HG03469 (cell line): ENCODE results near the gene S100A4.
"Not testable (repeated sequence)": the region's sequence is repeated elsewhere in the genome, so short reads cannot be mapped to it uniquely, and the experiment has no call there.

Experiments
- ATAC-seq: cut with Tn5 transposase; IDR thresholded peaks from one replicate; pipeline ENCODE4 v1.9.1; 2021; ENCODE audit warnings: mild to moderate bottlenecking, moderate library complexity, moderate number of reproducible peaks; ENCODE audit not compliant: unreplicated experiment

The S100A4 gene

DNA sequence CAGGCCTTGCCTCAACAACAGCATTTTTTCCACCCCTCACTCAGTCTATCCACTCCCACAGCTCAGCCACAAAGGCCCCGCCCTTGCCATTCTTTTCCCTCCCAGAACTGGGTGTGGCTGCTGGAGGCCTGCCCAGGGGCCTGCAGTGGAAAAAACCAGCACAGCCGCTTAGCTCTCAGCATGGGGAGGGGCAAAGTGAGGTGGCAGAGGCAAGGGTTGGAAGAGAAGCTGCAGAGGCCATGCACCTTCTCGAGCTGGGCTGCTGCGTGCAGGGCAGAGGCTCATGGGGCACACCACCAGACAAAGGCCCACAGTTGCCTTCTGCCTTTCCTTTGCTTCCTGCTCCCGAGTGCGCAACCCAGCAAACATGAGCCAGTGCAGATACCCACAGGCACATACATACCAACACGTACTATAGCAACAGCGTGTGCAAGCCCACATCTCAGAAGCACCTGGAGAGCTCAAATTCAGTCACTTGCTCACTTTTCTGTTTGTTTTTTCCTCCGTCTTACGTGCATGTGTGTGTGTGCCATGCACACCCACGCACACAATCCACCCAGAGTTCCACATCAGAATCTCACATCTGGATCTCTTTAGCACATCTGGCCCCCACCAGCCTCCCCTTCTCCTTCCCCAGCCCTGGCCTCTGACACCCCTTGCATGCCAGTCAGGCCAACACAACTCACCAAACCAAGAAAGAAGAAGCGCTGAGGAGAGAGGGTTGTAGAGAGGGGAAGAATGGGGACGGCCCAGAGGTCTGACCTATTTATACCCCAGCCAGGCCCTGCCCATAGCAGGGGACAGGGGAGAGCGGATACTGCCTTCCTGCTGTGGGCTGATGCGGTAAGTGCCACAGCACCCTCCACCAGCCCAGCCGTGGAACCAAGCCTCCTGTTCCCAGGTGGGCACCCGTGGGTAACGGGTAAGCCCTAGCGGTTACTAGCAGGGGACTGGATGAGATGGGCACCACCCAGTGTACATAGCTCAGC is at the start of gene S100A4:
Gene S100A4, minus strand, starts transcription at position 740 of the 989 bp plus-strand sequence. CDS start 1,012 bp downstream, outside the sequence.
- peak; percentile 65 for ATAC-seq

DNA sequence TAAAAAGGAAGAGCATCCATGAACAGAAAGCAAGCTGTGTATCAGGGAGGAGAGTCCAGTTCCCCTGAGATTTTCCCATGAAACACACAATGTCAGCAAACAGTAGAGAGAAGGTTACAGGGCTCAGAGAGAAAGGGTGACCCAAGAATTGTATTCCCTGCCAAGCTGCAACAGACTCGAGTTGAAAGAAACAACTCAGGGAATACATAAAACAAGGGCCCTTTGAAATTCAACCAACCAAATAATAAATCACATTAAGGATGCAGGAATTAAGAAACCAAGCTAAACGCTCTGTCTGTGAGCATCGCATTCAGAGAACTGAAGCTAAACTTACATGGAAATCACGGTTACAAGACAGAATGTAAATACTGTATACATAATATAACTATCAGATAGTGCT is 47.1 kb upstream of the S100A4 start:
- ATAC-seq = no peak

DNA sequence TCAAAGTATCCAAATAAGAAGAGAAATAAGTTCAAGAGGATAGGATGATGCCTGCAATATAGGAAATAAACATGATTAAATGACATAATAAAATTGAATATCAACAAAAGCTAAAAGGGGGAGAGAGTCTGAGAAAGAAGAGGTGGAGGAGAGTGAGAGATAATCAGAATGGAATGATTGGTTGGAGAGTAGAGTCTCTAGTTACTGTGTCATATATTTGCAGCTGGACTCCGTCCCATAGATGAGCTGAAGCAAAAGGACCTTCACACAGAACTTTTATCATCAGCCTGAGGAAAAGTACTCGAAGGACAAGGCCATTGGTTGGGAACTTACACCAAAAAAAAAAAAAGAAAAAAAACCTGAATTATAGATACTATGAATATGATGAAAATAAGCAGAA is 42.9 kb upstream of the S100A4 start:
- no peak for ATAC-seq

DNA sequence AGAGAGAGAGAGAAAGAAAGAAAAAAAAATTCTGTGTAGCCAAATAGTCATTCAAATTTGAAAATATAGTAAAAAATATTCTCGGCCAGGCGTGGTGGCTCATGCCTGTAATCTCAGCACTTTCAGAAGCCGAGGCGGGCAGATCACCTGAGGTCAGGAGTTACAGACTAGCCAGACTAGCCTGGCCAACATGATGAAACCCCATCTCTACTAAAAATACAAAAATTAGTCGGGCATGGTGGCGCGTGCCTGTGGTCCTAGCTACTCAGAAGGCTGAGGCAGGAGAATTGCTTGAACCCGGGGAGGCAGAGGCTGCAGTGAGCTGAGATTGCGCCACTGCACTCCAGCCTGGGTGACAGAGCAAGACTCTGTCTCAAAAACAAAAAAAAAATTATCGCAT is 42.4 kb upstream of the S100A4 start:
- not testable (repeated sequence) for ATAC-seq

DNA sequence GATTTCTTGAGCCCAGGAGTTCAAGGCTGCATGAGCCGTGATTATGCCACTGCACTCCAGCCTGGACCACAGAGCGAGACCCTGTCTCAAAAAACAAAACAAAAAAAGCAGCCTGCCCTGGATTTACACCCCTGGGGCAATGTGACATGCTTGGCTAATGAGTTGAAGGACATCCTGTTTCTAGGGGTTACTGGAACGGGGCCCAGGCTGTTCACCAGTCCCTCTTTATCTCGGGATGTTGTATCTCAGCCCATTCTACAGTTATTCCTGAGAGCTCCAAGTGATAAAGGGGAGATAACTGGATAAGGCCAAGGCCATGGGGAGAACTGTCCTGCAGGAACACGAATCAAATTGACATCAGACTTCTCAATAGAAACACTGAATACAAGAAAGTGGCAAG is 41.7 kb upstream of the S100A4 start:
- ATAC-seq = no peak

DNA sequence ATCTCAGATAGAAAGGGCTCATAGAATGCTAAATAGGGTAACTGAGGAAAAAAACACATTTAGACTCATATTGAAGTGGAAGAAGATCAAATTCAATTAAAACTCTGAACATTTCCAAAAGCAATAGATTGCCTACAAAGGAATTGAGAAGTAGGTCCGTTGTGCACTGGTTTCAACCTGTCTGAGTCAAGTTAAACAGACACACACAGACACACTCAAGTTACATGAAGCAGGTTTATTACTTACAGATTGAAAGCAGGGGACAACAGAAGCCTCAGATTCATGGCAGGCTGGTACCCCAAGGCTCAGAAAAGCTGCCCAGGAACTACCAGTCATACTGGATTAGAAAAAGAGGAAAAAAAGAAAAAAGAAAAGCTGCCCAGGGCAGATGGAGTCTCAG is 40.7 kb upstream of the S100A4 start:
- no peak for ATAC-seq

DNA sequence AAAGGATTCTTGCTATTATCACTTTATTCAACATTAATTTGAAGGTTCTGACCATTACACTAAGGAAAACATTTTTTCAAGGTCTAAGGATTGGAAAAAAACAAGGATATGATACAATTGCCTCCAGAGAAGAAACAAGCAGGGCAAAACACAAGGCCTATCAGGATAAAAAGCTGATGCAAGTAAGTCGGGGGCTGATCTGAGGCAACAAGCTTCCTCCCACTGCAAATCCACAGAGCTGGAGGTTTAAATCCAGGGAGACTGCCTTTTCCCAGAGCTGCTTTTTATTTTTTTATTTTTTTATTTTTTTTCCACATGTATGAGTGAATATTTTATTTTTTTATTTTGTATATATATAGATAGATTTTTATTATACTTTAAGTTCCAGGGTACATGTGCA is 39.4 kb upstream of the S100A4 start:
- ATAC-seq = no peak

DNA sequence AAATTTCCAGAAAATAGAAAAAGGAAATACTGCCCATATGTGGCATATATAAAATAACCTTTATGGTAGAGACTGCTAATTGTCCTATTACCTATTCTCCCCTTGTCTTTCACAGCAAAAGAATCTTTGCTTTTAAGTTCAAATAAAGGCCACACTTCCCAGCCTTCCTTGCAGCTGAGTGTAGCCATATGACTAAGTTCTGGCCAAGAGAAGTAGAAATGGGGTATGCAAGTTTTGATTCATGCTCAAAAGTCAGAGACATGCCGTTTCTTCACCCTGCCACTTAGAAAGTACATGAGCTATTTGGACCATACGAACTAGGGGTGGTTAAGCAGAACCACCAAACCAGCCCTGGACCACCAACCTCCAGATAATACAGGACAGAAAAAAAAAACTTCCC is 38.4 kb upstream of the S100A4 start:
- ATAC-seq = no peak

DNA sequence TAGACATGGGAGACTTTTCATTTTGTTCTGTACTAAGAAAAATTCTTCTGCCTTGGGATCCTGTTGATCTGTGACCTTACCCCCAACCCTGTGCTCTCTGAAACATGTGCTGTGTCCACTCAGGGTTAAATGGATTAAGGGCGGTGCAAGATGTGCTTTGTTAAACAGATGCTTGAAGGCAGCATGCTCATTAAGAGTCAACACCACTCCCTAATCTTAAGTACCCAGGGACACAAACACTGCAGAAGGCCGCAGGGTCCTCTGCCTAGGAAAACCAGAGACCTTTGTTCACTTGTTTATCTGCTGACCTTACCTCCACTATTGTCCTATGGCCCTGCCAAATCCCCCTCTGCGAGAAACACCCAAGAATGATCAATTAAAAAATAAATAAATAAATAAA is 37.9 kb upstream of the S100A4 start:
- ATAC-seq = not testable (repeated sequence)

DNA sequence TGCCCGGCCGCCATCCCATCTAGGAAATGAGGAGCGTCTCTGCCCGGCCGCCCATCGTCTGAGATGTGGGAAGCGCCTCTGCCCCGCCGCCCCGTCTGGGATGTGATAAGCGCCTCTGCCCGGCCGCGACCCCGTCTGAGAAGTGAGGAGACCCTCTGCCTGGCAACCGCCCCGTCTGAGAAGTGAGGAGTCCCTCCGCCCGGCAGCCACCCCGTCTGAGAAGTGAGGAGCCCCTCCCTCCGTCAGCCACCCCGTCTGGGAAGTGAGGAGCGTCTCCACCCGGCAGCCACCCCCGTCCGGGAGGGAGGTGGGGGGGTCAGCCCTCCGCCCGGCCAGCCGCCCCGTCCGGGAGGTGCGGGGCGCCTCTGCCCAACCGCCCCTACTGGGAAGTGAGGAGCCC is 37.2 kb upstream of the S100A4 start:
- not testable (repeated sequence) for ATAC-seq

DNA sequence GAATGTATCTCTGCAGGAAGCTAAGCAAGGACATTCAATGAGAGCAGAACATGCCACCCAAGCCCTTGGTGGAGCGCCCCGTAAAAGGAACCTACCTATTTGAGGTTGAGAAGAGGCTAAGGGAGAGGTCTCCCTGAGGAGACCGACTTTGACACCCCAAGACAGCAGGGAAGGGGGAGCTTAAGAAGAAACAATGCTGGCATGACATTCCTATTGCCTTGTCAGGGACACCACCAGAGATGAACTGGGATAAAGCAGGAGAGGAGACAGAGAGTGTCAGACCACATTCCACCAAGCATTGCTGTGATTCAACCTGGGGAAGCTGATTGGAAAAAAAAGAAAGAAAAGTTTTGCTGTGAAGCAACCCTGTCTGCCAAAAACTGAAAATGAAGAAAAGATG is 33.3 kb upstream of the S100A4 start:
- no peak for ATAC-seq

DNA sequence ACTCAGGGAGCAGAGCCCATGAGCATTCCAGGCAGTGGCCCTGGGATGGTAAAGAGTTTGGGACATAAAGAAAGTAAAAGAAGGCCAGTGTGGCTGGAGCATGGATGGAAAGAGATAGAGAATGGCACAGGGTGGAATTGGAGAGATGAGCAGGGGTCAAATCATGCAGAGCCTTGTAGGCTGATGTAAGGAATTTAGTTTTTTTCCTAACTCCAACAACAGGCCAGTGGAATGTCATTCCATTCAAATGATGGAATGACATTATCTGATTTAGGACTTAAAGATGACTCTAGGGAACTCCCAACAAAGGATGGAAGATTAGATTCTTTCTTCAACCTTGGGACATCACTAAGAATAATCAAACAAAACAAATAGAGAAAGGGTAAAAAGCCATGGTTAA is 32.9 kb upstream of the S100A4 start:
- no peak for ATAC-seq

DNA sequence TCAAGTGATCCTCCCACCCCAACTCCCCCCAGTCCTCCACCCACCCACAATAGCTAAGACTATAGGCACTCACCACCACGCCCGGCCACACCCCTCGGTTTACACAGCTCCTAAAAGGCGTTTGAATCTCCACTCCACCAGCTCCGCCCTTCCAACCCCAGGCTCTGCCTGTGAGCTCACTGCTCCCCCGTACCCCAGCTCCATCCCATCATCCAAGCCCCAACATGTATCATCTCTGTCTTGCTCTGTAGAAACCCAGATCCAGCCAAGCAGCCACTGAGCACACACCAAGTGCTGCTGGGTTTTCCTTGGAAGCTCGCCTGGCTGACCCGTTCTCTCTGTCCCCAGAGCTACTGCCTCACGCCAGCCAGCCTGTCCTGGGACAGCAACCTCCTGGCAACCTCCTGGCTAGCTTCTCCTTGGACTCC is 32.0 kb upstream of the S100A4 start:
- no peak for ATAC-seq

DNA sequence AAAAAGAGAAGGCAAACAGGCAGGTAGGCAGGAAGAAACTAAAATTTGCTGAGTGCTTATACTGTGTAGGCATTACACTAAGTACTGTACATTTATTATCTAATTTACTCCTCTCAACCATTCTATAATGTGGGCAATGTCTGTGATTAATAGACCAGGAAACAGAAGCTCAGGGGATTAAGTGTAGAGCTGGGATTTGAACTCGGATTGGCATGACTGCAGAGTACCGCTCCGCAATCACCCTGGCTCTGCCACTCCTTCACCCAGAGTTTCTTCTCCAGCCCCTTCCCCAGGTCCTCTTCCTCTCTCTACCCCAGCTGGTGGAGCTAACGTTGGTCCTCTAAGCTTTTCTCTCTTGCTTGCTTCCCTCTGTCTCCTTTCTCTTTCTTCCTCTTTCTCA is 31.5 kb upstream of the S100A4 start:
- ATAC-seq = no peak

DNA sequence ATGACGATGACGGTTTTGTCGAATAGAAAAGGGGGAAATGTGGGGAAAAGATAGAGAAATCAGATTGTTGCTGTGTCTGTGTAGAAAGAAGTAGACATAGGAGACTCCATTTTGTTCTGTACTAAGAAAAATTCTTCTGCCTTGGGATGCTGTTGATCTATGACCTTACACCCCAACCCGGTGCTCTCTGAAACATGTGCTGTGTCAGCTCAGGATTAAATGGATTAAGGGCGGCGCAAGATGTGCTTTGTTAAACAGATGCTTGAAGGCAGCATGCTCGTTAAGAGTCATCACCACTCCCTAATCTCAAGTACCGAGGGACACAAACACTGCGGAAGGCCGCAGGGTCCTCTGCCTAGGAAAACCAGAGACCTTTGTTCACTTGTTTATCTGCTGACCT is 29.9 kb upstream of the S100A4 start:
- ATAC-seq = not testable (repeated sequence)

DNA sequence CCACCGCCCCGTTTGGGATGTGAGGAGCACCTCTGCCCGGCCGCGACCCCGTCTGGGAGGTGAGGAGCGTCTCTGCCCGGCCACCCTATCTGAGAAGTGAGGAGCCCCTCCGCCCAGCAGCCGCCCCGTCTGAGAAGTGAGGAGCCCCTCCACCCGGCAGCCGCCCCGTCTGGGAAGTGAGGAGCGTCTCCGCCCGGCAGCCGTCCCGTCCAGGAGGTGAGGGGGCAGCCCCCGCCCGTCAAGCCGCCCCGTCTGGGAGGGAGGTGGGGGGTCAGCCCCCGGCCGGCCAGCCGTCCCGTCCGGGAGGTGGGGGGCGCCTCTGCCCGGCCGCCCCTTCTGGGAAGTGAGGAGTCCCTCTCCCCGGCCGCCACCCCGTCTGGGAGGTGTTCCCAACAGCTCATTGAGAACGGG is 29.5 kb upstream of the S100A4 start:
- not testable (repeated sequence) for ATAC-seq

DNA sequence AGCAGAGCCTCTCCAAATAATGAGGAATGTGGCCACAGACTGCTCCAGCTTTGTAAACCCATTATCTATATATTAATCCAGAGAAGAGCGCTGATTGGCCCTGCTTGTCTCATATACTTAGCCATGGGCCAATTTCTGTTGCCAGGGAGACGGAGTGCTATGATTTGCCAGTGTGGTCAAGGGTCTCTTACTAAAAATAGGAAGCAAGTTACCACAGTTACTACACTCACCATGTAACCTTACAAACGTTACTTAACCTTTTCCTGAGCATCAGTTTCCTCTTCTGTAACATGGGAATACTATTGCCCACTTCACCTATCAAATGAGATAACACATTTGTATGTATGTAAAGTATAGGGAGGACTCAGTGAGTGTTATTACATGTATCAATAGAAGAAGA is 27.7 kb upstream of the S100A4 start:
- no peak for ATAC-seq

DNA sequence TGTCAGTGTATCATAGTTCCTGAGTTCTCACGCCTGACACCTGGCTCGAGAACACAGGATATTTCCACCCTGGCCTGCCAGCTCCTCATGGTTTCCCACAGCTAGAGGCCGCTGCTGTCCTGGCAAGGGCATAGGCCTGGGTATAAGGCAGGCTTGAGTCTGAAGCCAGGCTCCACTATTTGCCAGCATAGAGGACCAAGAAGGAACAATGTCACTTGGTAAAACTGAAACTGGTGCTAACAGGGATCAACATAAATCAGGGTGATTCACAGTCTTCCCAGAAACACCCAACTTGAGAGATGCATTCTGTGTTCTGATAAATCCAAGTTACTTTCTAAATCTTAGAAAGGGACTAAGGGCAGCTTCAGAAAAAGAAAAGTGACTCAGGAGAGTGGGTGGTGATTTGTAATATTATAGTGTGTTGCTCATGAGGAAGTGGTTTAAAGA is 27.0 kb upstream of the S100A4 start:
- ATAC-seq = no peak

DNA sequence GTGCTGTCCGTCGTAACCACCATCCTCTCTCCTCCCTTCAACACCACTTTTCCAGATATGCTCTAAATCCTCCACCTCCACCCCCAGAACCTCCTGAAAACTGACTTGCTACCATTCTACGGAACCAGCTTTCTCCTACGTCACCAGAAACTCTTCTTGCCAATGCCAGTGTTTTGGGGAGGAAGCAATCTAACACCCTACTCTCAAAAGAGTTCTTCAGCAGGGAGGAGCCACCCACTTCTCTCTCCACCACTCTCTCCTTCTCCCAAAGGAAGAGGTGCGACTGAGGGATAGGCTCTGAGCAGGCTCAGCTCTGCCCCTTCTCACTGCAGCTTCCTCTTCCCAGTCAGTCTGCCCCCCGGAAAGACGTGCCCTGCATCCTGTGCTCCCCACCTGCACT is 26.1 kb upstream of the S100A4 start:
- no peak for ATAC-seq

DNA sequence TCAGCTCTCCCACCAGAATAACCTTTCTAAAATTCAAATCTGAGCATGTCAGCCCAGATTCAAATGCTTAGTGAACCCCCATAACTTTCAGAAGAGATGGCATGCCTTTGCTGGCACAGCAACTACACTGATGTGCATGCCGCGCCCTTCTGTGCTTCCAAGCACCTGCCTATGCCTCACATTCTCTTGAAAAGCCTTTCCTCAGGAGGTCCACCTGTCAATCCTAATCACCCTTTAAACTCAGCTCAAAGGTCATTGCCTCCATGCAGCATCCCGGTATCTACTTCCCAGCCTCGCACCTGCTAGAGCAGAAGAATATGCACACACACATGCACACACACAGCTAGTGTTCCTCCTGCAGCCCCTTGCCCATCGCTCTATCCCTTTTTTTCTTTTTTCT is 25.3 kb upstream of the S100A4 start:
- no peak for ATAC-seq

DNA sequence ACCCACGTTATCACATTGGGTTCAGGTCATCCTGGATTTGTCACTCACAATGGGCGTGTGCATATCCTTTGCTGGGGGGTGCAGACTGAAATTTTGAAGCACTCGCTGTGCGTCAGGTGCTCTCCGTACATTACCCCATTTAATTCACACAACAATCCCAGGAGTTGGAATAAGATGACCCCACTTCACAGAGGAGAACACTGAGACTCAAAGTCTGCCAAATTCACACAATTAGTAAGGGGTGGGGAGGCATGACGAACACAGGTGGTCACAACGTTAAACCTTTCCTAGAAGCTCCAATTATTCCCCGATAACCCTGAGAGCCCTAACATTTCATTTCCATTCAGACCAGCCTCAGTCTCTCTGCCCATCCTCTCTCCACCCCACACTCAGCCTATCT is 23.9 kb upstream of the S100A4 start:
- ATAC-seq = no peak

DNA sequence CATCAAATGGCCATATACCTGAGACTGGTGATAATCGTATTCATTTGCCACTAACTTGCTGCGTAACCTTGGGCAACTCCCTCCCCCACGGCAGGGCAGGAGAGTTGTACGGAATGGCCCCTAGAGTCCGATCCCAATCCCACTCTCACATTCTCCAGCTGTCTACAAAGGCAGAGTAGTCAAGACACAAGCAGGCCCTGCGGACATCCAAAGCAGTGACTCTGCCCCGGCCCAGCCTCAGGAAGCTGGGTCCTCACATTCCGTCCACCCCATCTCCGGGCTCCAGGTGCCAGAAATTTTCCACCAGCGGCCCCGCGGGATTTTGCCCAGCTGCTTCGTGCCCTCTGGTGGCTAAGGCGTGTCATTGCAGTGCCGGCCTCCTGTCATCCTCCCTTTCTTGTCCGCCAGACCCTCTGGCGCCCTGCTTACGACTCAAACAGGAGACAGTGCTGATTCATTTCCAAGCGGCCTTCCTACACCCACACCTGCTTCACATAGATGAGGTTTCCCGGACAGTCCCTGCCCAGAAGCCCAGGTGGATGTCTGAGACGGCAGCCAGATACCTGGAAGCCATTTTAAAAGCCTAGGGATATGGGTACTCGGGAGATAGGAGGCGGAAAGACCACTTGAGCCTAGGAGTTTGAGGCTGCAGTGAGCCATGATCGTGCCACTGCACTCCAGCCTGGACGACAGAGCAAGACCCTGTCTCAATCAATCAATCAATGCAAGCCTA is 22.9 kb upstream of the S100A4 start:
- ATAC-seq = no peak
